ENCODE data around the gene SIRT1. TPM values are rescaled to one million over a fixed set of nuclear protein-coding genes. Genes with fewer than 3 reads are reported as not detected.
"Not testable (repeated sequence)": the region's sequence is repeated elsewhere in the genome, so short reads cannot be mapped to it uniquely, and the experiment has no call there.

The SIRT1 gene
- total RNA-seq = 14.8 and 15.1 TPM in 2 replicates
- 2.5 and 3.7 TPM in 2 replicates for polyA plus RNA-seq
- polyA plus RNA-seq (2011; cell fraction: cytosol; rRNA removed) = 4.7 and 5.3 TPM in 2 replicates
- 8.8 and 11.2 TPM in 2 replicates for polyA plus RNA-seq (2011; cell fraction: nucleus; rRNA removed)
- polyA plus RNA-seq (2012) = 9.3 and 10.8 TPM in 2 replicates
- polyA minus RNA-seq = 3.8 TPM in 2 replicates
- 18.8 TPM for polyA minus RNA-seq (2011; cell fraction: cytosol; rRNA and poly(A)+ RNA removed)
- 9.1 and 12.4 TPM in 2 replicates for polyA minus RNA-seq (2011; cell fraction: nucleus; rRNA and poly(A)+ RNA removed)
- Bru-seq, nascent RNA = percentile 81 among the genes with signal in this experiment
- percentile 62 among the genes with signal in this experiment for BruChase-seq, experiment 1, labeled RNA remaining after a 6-hour chase
- percentile 75 among the genes with signal in this experiment for BruChase-seq, experiment 2, labeled RNA remaining after a 2-hour chase
- long read RNA-seq, full-length matches to known transcripts = 19 of 26 reads
- long read RNA-seq, partial matches to known transcripts = 2 of 26 reads
- long read RNA-seq, other reads (novel, unspliced or antisense) = 5 of 26 reads

GRCh38 chr10:67884313-67884841 lies at the start of gene SIRT1:
Gene SIRT1, plus strand, starts transcription at chr10:67884656. Its CDS starts 66 bp downstream, at chr10:67884722.
- Histone ChIP-seq H3K27ac (ENCODE audit: insufficient read depth, low read depth, low read length) (peak within 1 kb of the TSS; percentile 68), H3K9ac (replicated peaks; ENCODE audit: extremely low read depth, insufficient read depth, low read length) (peak within 1 kb of the TSS; percentile 79), H3K79me2 (ENCODE audit: control insufficient read depth, insufficient read depth, low read length) (peaks cover 34% of the 10 kb centered on the region), H3K27me3 (ENCODE audit: control insufficient read depth in 2 of 2, insufficient read depth in 2 of 2, low read length in 2 of 2) (no peaks in the 10 kb centered on the region), H3K36me3 (ENCODE audit: control insufficient read depth in 2 of 2, extremely low read depth in 1 of 2, insufficient read depth in 2 of 2, low read length in 2 of 2) (peaks cover 9 to 10% of the 10 kb centered on the region in 2 experiments), H3K4me2 (ENCODE audit: insufficient read depth, low read length) (peak within 1 kb of the TSS; percentile 98), H3K4me3 (replicated peaks in 1 of 3; ENCODE audit: insufficient read depth in 1 of 3, low read depth in 1 of 3, low read length in 3 of 3) (peak within 1 kb of the TSS; percentile 95 to 97 (median 96)), H3K9me3 (replicated peaks; ENCODE audit: control insufficient read depth, insufficient read depth, low read length) (no peaks in the 10 kb centered on the region), H4K20me1 (replicated peaks; ENCODE audit: control insufficient read depth, extremely low read depth, insufficient read depth, low read length) (no peaks in the 10 kb centered on the region), H3K9me1 (replicated peaks; ENCODE audit: control insufficient read depth, extremely low read depth, insufficient read depth, low read length) (no peaks in the 10 kb centered on the region), H2AFZ (ENCODE audit: low read depth, low read length) (peak within 1 kb of the TSS; percentile 70), H3K4me1 (ENCODE audit: control insufficient read depth, extremely low read depth, insufficient read depth, low read length) (peaks cover 11% of the 10 kb centered on the region)
- ChIA-PET CTCF (interaction anchor here (0.6 to 5.1 kb wide), 8 partner anchors 11 to 328 kb away, joined by 3 to 23 read pairs (median 4); no protein-coding TSS in a partner anchor), POLR2A (no interaction called here)
- TF ChIP-seq JUN (IDR thresholded peaks at IDR 0.05; ENCODE audit: borderline replicate concordance, insufficient read depth, insufficient read length, low read depth) (no peak), MYC (IDR thresholded peaks at IDR 0.05; ENCODE audit: low read depth, low read length) (peak; percentile 81), EZH2 (IDR thresholded peaks at IDR 0.05; ENCODE audit: borderline replicate concordance, low read depth, low read length, severe bottlenecking) (no peak), CTCF (IDR thresholded peaks at IDR 0.05; ENCODE audit: extremely low read depth in 1 of 2, insufficient read depth in 1 of 2, low read depth in 1 of 2, low read length in 2 of 2) (no peak), FOS (IDR thresholded peaks at IDR 0.05; ENCODE audit: borderline replicate concordance, insufficient read depth, low read length) (no peak), MAX (IDR thresholded peaks at IDR 0.05; ENCODE audit: insufficient read depth, insufficient read length) (peak; percentile 98), POLR2A (IDR thresholded peaks at IDR 0.05; ENCODE audit: low read depth, low read length) (peak; percentile 96), POLR2AphosphoS5 (IDR thresholded peaks at IDR 0.05; ENCODE audit: insufficient read depth, low read depth, low read length) (peak; percentile 97), GATA2 (IDR thresholded peaks at IDR 0.05; ENCODE audit: insufficient read depth, insufficient read length, low read depth, low read length) (no peak)
- dilution Hi-C loops (cut with MboI; ENCODE audit: extremely low pct_ligation_motif_present, low sequenced_read_pairs) (no loop called here), intact Hi-C loops (cut with micrococcal nuclease) (loop anchor here (1.0 to 2.0 kb wide), 8 partner anchors 29 to 447 kb away; no protein-coding TSS in a partner anchor)
- FAIRE-seq (peak; percentile 70), DNase-seq (ENCODE audit: low read depth, low spot score) (peak; percentile 96)
- no TSS peak for BruUV-seq (replicated peaks)

GRCh38 chr10:67835541-67836394 lies 48.7 kb upstream of the SIRT1 start:
- FAIRE-seq; H3K27me3 ChIP-seq (ENCODE audit: control insufficient read depth in 2 of 2, insufficient read depth in 2 of 2, low read length in 2 of 2); H3K9ac ChIP-seq (replicated peaks; ENCODE audit: extremely low read depth, insufficient read depth, low read length); CTCF ChIA-PET; H2AFZ ChIP-seq (ENCODE audit: low read depth, low read length); POLR2A ChIA-PET; H4K20me1 ChIP-seq (replicated peaks; ENCODE audit: control insufficient read depth, extremely low read depth, insufficient read depth, low read length); dilution Hi-C loops (cut with MboI; ENCODE audit: extremely low pct_ligation_motif_present, low sequenced_read_pairs); H3K4me3 ChIP-seq (replicated peaks in 1 of 3; ENCODE audit: insufficient read depth in 1 of 3, low read depth in 1 of 3, low read length in 3 of 3); intact Hi-C loops (cut with micrococcal nuclease); H3K79me2 ChIP-seq (ENCODE audit: control insufficient read depth, insufficient read depth, low read length); BruUV-seq (replicated peaks); H3K9me1 ChIP-seq (replicated peaks; ENCODE audit: control insufficient read depth, extremely low read depth, insufficient read depth, low read length); H3K27ac ChIP-seq (ENCODE audit: insufficient read depth, low read depth, low read length); H3K4me2 ChIP-seq (ENCODE audit: insufficient read depth, low read length); H3K9me3 ChIP-seq (replicated peaks; ENCODE audit: control insufficient read depth, insufficient read depth, low read length); H3K36me3 ChIP-seq (ENCODE audit: control insufficient read depth in 2 of 2, extremely low read depth in 1 of 2, insufficient read depth in 2 of 2, low read length in 2 of 2); H3K4me1 ChIP-seq (ENCODE audit: control insufficient read depth, extremely low read depth, insufficient read depth, low read length); DNase-seq (ENCODE audit: low read depth, low spot score): not testable (repeated sequence)

All from endothelial cell of umbilical vein (primary cell).